NCI-H446 treated with DMSO at 0.1 percent for 48 hours (cell line): ENCODE results near the gene ATP6V0A1.
"Not testable (repeated sequence)": the region's sequence is repeated elsewhere in the genome, so short reads cannot be mapped to it uniquely, and the experiment has no call there.

Experiments
- DNase-seq: peaks from one replicate; lab custom pipeline; 2025; lab: John Stamatoyannopoulos, UW

ATP6V0A1 gene

GRCh38 chr17:42458497-42459255, at the start of gene ATP6V0A1:
ATP6V0A1 (plus strand) TSS chr17:42458878; CDS start chr17:42460895, 2,017 bp downstream.
- DNase-seq, result peak; percentile 81

DNA sequence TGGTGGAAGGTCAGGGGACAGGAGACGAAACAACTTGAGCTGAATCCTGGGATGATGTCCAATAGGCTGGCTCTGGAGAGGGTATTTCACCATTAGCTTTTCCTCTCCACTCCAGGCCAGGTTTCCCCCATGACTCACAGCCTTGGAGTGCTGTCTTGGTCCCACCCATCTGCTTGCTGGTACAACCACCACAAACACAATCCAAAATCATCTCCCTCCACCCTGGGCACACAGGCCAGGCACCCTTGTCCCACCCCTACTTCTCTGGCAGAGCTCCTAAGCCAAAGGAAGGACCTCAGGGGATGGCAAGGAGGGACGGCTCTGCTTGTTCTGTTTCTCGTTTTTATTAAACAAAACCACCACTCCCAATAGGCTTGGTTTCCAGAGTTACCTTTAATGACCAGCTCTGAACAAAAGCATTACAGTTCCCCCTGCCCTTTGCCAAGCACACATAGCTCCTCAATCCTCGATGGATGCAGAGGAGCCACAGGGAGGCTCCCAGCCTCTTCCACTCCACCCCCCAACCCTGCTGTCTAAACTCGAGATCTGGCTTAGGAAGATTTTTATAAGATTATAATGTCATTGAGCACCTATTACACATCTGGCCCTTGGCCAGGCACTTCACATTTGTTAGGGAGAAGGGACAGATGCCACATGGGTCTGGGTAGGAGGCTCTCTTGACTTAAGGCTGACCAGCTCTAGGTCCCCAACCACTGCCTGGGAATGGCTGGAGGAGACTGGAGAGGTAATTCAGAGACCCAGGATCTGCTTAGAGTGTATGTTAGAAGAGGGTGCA, 49.0 kb upstream of the ATP6V0A1 start:
- DNase-seq, result peak; percentile 36

GRCh38 chr17:42410319-42410685, 48.4 kb upstream of the ATP6V0A1 start:
- DNase-seq, result no peak

- DNase-seq, result no peak
These were observed 47.3 kb upstream of the ATP6V0A1 start for GRCh38 chr17:42411361-42411760.

DNA sequence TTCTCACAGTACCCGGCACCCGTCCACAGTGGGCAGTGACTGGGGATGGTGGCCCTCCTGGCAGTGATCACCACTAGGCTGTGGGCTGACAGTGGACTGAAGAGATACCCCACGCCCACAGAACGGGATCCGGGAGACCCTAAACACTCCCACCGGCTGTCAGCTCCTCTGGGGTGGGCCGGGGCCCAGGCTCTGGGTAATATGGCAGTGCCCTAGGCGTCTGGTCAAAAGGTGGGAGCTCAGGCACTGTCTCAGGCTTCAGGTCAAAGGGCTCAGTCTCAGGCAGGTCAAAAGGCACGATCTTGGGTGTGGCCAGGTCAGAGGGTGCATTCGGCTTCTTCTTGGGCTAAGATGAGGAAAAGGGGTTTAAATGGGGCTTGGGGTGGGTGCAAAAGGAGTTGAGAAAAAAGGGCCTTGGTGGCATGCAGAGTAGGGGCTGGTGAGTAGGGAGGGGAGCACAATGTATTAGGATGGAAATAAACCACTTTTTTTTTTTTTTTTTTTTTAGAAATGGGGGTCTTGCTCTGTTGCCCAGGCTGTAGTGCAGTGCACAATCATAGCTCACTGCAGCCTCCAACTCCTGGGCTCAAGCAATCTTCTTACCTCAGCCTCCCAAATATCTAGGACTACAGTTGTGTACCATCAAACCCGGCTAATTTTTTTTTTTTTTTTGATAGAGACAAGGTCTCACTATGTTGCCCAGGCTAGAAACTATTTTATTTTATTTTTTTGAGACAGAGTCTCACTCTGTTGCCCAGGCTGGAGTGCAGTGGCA, 46.6 kb upstream of the ATP6V0A1 start:
- no peak for DNase-seq

DNA sequence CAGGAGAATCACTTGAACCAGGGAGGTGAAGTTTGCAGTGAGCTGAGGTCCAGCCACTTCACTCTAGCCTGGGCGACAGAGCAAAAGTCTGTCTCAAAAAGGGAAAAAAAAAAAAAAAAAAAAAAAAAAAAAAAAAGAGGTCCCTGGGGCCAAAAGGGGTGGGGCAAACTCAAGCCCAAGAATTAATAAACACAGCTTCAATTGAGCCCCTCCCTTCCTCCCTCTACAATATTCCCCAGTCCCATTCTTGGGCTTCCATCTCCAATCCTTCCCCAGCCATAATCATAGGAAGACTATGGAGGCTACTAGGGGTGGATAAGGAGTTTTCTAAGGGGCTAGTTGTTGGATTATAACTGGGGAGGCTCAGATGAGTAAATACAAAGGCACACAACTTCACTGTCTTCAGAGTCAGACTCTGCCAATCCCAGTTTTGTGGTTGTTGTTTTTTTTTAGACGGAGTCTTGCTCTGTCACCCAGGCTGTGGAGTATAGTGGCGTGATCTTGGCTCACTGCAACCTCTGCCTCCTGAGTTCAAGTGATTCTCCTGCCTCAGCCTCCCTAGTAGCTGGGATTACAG, 45.1 kb upstream of the ATP6V0A1 start:
- no peak for DNase-seq

- DNase-seq, result no peak
These were observed 43.8 kb upstream of the ATP6V0A1 start for GRCh38 chr17:42414704-42415409.

- not testable (repeated sequence) for DNase-seq
These were observed 40.7 kb upstream of the ATP6V0A1 start for GRCh38 chr17:42417981-42418380.

DNA sequence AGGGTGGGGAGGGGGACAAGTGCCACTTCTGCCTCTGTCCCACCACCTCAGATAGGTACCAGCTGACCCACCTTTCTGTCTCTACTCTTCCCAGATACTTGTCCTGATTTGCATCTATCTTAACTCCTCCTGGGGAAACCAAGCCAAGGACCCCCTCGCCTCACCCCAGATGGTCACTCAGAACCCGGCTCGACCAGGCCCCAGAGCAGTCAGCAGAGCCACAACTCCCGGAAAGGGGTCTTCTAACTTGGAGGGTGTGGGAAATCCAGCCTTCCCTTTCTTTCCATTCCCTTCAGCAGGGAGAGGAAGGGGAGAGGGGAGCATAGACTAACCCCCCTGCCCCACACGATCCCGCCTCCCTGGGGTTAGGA, 37.6 kb upstream of the ATP6V0A1 start:
- no peak for DNase-seq

DNA sequence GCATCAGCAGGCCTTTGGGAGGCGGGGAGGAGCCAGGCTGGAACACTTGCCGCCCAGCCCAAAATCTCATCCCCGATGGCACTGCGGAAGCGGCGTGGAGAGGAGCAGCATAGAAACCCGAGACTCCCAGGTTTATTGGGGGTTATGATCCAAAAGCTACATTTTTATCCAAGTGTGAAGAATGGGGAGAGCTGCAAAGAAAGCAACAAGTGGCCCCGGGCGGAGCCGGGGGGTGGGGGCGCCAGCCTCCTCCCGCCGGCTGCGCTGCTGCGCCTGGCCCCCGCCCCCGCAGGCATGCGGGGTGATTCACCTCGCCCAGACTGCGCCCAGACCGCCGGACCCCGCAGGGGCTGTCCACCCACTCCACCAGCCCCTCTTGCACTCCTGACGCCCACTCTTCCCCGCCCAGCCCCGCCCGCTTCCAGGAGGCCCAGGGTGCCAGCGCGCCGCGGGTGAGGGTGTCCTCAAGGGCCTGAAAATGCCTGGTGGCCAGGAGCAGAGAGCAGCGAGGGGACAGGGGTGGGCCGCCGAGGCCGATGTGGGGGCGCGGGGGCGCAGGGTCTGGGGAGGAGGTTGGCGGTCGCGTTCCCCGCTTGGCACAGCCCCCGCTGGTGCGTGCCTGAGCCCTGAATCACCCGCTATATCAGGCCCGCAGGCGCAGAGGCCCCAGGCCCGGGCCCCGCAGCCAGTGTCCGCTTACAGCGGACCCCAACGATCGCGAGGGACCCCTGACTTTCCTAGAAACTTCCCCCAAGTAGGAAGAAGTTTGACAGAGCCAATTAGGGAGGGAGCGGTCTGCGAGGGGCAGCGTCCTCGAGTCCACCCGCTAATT, 37.0 kb upstream of the ATP6V0A1 start:
- DNase-seq, result no peak

- no peak for DNase-seq
These were observed 36.2 kb upstream of the ATP6V0A1 start for GRCh38 chr17:42422412-42422957.

DNA sequence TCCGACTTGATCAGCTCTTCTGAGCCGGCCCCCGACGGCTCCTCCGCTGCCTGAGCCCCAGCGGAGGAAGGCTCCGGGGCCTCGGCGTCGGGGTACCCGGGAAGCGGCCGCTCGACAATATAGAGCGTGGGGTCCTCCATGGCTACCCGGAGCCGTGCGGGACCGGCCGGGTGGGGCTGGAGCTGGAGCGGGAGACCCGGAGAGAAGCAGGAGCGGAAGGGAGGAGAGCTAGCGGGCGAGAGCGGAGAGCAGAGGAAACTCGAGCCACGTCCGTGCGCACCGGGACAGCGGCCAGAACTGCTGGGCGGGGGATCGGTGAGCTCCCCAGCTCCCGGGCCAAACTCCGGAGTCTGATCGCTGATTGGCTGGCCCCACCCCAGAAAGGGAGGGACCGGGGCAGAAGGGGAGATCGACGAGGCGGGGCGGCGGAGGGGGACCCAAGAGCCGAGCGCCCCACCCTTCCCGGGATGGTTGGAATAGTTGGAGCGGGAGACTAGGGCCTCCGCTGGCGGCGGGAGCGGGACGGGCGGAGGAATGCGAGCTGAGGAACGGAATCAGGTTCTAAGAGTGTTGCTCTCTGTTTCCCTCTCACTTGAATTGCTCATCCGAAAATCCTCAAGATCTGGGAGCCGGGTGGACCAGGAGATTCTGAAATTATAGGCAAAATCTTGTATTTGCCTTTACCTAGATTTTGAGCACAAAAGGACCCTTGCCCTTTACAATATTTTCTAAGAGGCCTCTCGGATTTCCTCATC, 35.5 kb upstream of the ATP6V0A1 start, which contains the start of gene CAVIN1:
TSS of gene CAVIN1 (minus strand) at position 299 of the 755 bp plus-strand sequence. CDS start at position 140, 159 bp downstream.
- DNase-seq, result peak; percentile 83

- DNase-seq, result no peak
These were observed 34.9 kb upstream of the ATP6V0A1 start for GRCh38 chr17:42423766-42424165.

DNA sequence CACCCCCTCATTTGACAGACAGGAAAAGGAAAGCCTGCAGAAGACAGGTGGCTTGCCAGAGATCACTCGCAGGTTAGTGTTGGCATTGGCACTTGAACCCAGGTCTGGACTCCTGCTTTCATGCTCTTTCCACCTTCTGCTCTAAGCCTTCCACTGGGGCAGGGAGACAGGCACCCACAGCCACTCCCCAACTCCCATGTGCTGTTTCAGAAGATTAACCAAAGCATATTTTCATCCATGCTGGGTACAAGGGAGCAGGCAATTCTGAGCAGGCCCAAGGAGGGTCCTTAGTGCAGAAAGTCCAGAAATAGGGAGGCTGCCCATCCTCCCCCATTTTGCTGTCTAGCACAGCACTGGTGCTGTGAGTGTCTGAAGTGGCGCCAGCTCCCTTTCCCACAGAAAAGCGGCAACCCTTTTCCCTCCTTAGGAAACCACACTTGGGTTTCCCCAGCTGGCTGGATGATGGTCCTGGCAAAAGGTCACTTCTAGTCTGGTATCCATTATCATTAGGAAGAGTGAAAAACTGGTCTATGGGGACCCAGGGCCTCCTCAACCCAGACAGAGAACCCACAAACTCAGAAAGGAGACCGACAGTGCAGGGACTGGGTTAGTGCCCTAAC, 33.6 kb upstream of the ATP6V0A1 start:
- DNase-seq, result no peak

DNA sequence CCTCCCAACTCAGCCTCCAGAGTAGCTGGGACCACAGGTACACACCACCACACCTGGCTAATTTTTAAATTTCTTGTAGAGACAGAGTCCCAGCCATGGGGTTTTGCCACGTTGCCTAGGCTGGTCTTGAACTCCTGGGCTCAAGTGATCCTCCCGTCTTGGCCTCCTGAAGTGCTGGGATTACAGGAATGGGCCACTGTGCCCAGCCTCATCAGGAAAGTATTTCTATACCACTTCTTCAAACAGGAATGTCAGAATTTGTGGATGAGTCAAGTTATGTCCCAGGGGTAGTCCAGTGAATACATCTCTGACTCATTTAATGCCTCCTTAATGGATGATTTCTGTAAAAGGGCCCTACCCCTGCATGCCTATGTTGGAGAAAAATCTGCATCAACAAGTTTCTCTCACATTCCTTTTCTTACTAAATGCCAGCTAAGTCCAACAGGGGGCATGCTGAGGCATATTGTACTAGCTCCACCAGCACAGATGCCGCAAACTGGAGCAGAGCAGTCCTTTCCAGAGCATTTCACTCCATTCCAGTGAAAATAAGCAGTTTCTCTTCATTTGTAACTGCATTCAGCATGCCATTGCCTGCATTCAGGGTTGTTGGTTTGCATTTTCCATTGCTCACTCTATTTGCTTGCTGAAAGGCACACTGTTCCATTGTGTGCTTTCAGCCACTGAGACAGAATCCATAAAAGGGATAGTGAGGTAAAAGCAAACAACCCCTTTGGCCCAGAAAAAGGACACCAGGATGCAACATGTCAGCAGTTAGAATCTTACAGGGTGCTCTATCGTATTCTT, 30.3 kb upstream of the ATP6V0A1 start:
- no peak for DNase-seq

GRCh38 chr17:42429726-42430447, 28.8 kb upstream of the ATP6V0A1 start:
- no peak for DNase-seq

- no peak for DNase-seq
These were observed 26.9 kb upstream of the ATP6V0A1 start for GRCh38 chr17:42431758-42432161.

DNA sequence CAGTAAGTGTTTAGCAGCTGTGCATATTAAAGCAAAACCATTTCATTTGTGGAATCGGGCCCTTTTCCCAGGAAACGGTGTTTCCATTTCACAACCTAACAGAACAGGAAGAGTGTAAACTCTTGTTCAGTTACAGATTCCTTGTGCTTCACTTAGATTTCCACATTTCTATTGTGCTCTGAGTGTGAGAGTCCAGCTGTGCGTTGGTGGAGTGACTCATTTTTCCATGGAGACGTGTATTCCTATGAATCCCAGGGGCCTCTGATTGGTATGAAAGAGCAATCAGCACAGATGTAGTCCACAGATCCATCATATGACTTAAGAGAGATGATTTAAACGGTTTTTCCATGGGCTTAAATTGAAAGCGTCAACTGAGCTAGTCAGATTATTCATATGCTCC, 22.3 kb upstream of the ATP6V0A1 start:
- DNase-seq, result no peak
